HG03060 (cell line): ENCODE data around the gene PKM.
A peak's percentile ranks its signal among the peaks of the same experiment; 100 is the strongest.
"Not testable (repeated sequence)": the region's sequence is repeated elsewhere in the genome, so short reads cannot be mapped to it uniquely, and the experiment has no call there.

ENCODE experiments used
- ATAC-seq: cut with Tn5 transposase; IDR thresholded peaks from one replicate; pipeline ENCODE4 v1.9.1; 2021; ENCODE audit warnings: low read depth, moderate number of reproducible peaks; ENCODE audit not compliant: unreplicated experiment

The PKM gene

DNA sequence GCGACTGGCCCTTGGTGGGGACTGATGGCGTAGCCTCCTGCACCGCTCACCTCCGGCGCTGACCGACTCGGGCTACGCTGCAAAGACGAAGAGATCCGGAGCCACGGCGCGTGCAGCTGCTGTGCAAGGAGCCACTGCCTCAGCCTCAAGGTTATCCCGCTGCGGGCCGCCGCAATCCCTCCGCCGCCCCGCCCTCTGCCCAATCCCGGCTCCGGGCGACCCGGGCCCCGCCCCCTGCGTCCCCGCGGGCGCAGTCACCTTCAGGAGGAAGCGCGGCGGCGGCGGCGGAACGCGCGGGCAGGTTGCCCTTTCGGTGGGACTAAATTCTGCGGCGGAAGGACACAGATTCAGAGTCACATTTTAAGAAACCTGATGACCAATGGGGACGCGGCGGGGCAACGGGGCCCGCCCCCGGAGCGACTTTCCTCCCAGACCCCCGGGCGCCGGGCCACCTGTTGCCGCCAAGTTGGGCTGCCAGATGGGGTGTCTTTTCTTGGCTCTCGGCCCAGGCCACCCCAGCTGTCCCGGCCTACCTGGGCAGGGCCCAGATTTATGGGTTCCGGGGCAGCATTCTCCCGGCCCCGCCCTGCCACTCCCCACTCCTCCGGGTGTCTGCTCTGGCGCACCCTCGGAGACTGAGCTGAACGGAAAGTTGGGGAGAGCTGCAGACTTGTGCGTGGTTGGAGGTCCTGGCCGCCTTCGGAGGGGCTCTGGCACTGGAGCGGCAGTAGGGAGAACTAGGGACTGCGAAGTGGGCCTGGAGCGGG is at the start of gene PKM:
Gene PKM, minus strand, starts transcription at position 125 of the 767 bp plus-strand sequence. CDS start 12,093 bp downstream, outside the sequence.
- no peak for ATAC-seq

- ATAC-seq, result no peak
These were observed 49.8 kb upstream of the PKM start for GRCh38 chr15:72280751-72281150.

GRCh38 chr15:72278737-72279136 is 47.7 kb upstream of the PKM start:
- ATAC-seq, result no peak

DNA sequence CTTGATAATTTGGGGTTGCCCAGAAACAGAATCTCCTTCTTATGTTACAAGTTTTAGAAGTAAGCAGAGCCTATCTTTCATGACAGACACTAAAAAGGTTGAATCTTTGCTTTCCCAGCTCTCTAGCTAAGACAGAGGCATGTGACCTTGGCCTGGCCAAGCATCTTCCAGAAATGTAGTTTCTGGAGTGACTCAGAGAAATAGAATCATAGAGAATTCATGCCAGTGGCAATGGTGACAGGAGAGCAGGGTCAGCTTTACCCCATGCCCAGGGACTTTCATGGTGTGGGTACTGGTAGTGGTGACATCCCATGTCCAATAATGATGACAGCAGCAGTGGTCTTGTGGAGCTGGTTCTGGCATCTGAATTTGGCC is 45.3 kb upstream of the PKM start:
- ATAC-seq, result no peak

DNA sequence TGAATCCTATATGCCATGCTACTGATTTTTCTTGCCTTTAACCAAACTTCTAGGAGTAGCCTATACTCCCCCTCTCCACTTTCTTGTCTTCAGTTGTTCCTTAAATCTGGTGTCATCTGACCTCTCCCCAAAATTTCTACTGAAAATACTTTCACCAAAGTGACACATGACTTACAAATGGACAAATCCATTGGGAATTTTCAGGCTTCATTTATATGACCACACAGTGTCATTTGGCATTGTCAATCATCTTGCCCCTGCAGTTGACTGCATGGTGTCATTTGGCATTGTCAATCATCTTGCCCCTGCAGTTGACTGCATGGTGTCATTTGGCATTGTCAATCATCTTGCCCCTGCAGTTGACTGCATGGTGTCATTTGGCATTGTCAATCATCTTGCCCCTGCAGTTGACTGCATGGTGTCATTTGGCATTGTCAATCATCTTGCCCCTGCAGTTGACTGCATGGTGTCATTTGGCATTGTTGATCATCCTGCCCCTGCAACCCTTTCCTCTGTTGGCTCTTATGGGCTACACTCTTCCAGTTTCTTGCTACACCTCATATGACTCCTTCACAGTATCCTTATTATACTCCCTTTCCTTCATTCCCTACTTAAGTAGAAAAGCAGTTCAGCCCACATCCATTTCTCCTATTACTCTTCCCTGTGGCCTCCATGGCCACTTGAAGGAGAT is 44.8 kb upstream of the PKM start:
- ATAC-seq, result not testable (repeated sequence)

GRCh38 chr15:72272997-72273352 is 42.0 kb upstream of the PKM start:
- ATAC-seq, result peak; percentile 4

DNA sequence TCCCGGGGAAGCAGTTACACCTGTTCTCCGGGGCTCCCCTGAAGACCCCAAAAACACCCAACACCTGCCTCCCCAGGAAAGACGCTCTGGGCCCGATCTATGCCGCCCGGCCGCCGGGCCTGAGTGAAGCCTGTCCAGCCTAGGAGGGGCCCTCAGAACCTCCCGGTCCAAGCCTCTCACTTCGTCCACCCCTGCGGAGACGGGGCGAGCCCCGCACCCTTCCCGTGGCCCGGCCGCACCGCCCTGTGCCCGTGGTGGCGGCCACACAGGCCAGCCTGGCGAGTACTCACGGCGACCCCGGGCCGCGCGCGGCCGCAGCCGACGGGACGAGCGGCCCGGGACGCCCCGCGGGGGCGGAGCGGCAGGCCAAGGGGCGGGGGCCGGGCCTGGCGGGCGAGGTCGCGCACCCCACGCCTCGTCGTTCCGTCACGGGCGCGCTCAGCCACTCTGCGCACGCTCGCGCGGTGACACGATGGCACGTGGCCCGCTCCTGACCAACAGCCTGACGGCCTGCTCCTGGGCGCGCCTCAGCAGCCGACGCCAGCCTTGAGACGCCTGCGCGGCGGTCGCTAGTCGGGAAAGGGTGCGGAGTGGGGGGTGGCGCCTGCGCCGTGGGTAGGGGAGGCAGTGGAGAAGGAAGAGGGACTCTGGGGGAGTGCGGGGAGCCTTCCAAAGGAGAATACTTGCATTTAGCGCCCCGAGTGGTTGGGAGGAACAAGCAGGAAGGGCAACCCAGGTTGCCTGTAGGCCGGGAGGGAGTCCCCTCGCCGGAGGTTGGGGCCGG is 41.4 kb upstream of the PKM start, which contains the start of gene PARP6:
Gene PARP6, minus strand, starts transcription at position 342 of the 784 bp plus-strand sequence. CDS start 5,077 bp downstream, outside the sequence.
- peak; percentile 76 for ATAC-seq

GRCh38 chr15:72271895-72272212 is 40.9 kb upstream of the PKM start:
- no peak for ATAC-seq

DNA sequence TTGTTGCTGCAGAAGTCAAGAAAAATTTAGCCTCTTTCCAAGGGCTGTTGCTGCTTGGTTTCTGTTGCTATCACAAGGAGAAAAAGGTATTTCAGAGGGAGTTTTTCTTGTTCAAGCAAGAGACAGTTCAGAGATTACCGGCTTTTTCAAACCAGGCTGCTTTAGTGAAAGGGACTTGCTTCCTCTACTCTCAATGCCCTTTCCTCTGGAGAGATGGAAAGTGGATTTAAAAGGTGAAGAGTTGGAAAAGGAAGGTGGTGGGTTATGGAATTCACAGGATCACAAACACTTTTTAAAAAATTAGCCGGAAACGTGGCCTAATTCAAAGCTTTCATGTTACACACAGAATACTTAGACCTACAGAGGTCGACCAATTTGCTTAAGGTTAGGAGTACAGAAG is 40.2 kb upstream of the PKM start:
- ATAC-seq, result no peak

- no peak for ATAC-seq
These were observed 38.7 kb upstream of the PKM start for GRCh38 chr15:72269739-72270138.

DNA sequence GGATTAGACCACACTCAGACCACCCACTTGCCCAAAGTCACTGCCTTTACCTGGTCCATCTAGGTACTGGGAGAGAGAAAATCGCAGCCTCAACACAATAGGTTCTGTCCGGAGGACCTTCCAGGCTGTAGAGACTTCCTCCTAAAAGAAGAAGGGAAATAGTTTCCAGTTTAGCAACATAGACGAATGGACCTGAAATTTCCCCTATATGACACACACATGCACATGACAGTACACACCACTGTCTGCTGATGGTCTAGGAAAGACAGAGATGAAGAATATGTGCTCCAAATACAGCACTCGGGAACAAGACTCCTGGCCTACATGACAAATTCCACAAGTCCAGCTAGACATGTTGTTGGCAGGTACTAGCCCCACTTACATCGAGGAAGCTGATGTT is 34.0 kb upstream of the PKM start:
- ATAC-seq, result no peak

GRCh38 chr15:72252663-72253299 is 21.8 kb upstream of the PKM start:
- no peak for ATAC-seq

GRCh38 chr15:72249142-72249810 is 18.3 kb upstream of the PKM start:
- ATAC-seq, result no peak

DNA sequence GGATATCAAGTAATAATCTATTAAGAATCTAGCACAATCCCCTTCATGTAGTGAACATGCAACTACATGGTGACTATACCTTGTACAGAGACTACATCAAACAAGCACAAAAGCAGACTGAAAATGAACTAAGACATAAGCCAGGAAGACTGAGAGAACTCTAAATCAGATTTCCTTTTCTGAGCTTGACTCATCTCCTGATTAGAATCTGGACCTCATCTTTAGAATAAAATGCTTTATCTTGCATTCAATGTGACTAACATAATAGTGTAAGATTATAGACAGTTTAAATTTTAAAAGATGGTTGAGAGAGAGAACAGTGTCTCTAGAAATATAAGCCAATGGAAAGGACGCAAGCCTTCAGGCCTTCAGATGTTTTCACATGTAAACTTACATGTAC is 17.5 kb upstream of the PKM start:
- no peak for ATAC-seq

DNA sequence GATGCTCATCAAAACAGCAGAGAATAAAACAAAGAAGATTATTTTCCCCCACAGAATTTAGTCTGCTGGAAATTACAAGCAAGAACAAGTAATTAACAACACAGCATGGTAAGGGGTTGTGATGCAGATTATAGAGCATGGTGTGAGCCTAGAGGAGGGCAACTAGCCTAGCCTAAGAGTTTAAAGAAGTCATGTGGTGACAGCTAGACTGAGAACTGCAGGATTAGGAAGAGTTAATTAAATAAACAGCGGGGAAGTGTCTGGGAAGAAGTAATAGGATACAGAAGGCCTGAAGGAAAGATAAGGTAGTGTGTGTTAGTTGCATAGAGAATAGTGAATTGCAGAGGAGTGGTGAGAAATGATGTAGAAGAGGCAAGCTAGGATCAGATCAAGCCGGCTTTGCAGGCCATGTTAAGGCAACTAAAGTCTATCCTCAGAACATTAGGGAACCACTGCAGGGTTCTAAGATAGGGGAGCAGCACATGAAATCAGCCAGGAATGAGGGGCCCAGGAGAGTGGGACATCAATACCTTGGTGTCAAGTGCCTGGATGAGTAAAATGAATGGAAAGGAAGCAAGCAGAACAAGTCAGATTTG is 11.9 kb upstream of the PKM start:
- ATAC-seq, result no peak

- ATAC-seq, result no peak
These were observed 8.7 kb upstream of the PKM start for GRCh38 chr15:72239652-72240051.

DNA sequence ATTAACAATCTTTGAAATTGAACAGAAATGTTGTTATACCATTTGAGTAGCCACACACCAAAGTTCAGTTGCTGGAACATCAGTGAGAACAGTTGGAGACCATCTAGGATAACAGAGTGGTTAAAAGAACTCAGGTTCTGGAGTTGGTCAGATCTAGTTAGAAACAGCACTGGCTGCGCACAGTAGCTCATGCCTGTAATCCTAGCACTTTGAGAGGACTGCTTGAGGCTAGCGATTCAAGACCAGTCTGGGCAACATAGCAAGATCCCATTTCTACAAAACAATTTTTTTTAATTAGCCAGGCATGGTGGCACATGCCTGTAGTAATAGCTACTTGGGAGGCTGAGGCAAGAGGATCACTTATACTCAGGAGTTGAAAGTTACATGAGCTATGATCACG is 7.6 kb upstream of the PKM start:
- no peak for ATAC-seq

- ATAC-seq, result no peak
These were observed 6.8 kb upstream of the PKM start for GRCh38 chr15:72237853-72238224.

GRCh38 chr15:72237029-72237852 is 6.3 kb upstream of the PKM start:
- peak; percentile 46 for ATAC-seq
